Measurements from ENCODE around the gene PFKFB1.

Gene PFKFB1

DNA sequence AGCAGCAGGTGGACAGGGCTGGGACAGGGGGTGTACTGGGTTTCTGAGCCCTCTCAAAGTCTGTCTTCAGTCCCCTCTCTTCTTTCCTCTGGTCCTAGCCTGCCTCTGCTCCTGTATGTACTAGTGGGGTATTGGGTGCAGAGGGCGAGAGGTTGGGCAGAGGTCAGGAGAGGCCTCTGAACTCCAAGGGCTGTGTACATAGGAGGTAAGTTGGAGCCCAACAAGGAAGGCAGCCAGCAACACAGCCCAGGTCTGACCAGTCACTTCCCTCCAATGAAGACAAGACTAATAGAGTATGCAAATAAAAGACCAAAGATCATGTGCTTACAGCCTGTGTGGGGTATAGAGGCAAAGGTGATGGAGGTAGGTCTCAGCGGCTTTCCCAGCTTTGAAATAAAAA lies at the start of gene PFKFB1:
TSS of gene PFKFB1 (minus strand) at position 90 of the 400 bp plus-strand sequence. CDS start 181 bp downstream, outside the sequence.
- DNase-seq = no peak

DNA sequence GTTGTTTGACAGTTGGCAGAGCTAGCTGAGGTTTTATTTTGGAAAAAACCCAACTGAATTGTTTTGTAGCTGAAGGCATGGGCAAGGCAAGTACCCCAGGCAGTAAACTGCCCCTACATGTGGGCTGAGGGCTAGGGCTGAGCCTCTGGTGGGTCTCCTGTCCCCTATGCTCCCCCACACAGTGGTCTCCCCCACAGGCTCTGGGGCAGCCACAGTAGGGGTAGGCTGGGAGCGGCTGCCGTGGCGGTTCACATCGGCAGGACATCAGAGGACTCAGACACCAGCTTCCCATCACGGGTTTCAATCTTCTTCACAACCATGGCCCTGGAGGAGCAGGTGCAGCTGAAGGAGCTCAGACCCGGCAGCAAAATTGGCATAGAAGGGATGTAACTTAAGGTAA lies 47.5 kb upstream of the PFKFB1 start:
- DNase-seq = no peak

DNA sequence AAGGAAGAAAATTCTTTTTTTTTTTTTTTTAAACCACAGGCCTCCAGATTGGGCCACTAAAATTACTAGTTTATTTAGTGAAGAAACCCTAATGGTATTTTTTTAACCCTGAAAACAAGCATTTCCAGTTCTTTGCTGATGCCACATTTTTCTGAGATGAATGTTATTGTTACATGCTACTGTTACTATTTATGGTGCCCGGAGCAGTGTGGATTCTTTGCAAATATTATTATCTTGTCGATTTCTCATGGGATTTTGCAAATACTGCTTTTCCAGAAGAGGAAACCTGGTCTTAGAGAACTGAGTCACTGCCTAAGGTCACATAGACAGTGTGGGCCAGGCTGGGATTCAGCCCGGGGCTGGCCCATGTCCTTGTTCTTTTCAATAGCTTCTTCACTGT lies 45.5 kb upstream of the PFKFB1 start:
- no peak for DNase-seq

DNA sequence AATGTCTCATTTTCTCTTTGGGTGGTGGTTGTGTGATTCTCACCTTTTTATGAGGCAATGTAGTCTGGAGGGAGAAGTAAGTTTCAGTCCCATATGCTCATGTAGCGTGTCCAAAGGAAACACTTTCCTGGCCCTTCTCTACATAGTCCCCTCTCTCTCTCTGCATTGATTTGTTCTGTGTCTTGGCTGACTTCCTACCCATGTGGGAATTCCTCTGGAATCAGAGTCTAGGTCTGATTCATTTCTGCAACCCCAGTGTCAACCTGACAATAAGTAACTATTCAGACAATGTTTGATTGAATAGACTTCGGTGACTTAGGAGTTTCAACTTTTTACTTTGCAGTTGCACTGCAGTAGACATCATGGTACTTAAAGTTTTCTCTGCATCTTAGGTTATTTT lies 39.4 kb upstream of the PFKFB1 start:
- no peak for DNase-seq

DNA sequence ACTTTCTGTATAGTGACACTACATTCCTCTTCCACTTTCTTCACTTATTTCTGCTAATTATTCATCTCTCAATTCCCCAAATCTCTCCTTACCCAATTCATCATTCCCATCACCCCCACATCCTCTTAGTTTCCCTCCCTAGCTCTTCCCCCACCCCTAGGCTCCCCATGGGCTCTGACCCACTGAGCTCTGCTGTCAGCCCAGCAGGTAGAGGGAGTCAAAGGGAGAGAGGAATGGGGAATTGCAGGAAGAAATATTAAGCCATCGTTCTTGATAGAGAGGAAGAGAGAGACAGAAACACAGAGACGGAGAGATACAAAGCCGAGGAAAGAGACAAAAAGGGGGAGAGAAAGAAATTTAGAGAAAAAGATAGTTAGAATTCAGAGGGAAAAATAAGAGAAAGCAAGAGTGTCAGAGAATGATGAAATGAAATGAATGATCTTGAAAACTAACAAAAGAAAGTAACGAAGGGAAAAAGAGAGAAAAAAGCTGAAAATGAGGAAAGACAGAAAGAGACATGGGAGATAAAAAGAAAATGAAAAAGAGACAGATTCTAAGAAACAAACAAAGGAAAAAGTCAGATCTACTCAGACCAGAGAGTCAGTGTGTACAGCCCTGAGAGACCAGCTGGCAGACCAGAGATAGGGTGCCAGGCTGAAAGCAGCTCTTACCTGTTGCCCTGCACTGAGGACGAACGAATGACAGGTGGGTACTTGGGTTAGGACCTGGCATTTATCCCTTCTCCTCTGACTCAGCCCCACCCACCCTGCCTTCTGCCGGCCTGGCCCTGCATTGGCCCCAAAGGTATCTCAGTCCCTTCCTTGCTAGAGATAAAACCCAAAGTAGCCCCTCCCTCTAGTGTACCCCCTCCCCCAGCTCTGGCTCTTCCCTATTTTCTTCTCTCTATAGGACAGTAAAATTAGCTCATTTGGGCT lies 36.5 kb upstream of the PFKFB1 start, which contains the start of gene ALAS2:
TSS of gene ALAS2 (minus strand) at position 707 of the 935 bp plus-strand sequence. CDS start 4,977 bp downstream, outside the sequence.
- DNase-seq = no peak

DNA sequence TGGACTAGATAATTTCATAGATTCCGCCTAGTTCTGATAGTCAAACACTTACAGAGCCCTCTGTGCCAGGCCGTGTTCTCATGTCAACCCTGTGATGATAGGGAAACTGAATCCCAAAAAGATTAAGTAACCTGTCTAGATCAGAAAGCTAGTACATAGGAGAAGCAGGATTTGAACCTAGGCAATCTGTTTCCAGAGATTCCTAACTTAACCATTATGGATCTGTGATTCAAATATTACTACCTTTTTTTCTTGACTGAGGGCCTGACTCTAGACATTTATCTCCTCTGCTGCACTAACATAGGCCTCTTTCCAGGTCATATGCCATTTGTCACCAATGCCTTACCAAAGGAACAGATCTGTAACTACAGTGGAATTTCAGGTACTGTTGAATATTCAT lies 35.3 kb upstream of the PFKFB1 start:
- no peak for DNase-seq

DNA sequence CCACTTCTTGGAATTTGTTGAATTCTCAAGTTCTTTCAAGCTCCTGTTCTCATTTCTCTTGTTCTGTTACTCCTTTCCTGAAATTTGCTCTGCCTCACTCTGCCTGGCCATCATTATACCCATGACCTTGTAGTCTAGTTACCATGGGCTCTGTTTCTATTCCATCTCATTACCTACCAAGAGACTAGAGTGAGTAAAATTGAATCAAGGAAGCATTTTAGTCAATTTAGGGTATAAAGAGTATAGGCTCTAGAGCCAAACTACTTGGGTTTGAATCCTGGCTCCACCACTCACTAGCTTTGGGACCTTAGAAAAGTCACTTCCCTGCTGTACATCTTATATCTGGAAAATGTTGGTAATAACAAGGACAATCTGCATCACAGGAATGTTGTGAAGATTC lies 34.6 kb upstream of the PFKFB1 start:
- no peak for DNase-seq

DNA sequence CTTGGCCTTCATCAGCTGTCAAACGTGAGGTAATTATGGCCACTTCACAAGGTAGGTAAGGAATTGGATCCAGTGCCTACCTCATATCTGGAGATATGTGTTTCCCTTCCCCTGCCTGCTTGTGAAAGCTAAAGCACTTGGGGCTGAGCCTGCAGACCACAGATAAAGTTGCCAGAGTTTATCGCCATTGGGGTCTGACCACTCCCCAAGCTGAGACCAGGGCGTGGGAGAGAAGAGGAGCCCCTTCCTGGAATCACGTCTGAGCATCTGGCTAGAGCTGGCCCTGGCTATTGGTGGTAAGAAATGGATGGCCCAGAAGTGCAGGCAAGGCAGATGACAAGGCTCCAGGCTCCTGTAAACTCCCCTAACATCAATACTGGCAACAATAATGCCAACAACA lies 34.1 kb upstream of the PFKFB1 start:
- no peak for DNase-seq

DNA sequence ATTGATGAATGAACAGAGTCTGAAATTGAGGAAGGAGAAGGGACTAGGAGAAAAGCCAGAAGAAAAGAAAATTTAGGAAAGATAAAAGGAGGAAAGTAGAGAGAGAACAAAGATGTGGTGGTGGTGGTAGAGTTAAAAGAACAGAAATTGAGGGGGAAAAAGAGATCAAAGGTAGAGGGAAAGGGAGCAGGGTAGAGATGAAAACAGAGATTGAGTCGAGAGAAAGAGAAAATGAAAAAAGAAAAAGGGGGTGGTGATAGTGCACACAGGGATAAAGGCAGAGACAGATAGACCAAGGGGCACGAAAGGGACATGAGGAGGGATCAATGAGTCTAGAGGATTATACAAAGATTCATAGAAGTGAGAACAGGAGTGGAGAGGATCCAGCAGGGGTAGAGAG lies 32.9 kb upstream of the PFKFB1 start:
- DNase-seq = no peak

DNA sequence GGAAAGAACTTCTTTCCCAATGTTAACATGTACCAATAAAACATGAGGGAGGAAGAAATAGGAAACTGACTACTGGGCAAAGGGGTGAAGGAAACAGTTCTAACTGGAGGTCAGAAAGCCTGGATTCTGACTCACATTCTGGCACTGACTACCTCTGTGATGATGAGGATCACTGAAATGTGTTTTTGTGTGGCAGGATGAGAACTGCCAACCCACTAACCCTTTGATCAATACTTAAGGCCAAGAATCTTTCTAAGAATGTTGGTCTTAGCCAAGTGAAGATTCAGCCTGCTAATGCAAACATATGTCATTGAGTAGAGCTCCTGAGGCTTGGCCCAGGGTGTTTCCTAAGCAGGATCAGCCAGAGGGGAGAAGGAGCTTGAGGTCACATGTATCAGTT lies 32.2 kb upstream of the PFKFB1 start:
- DNase-seq = no peak

DNA sequence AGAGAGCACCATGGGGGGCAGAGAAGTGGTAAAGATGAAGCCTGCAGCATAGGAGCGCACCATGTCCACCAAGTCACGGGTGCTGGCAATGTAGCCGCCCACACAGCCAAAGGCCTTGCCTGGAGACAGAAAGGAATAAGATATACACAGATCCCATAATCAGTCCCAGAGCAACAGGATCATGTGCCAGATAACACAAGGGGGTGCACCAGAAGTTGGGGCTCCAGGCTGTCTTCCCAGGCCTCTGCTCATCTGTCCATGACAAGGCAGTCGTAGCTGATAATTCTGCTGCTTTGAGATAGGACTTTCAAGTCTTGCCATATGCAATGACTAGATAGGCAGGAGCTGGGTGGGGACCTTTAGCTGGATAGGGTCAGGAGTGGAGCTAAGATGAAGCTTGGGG lies 20.9 kb upstream of the PFKFB1 start:
- no peak for DNase-seq

DNA sequence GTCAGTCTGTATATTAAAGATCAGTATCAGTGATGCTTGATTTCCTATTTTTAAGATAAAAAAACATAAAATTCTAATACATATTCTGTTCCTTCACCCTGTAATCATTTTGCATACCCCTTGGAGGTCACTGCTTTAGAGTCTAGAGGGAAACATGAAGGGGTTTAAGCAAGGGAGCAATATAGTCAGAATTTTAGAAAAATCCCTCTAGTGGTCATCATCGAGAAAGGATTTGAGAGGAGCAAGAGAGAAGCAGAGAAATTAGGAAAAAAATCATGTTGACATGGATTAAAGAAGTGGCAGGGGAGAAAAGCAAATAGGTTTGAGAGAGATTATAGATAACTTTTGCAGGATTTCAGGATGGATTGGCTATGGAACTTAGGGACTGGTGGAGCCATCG lies 17.3 kb upstream of the PFKFB1 start:
- peak in 1 of 2 experiments; percentile 12 for DNase-seq

DNA sequence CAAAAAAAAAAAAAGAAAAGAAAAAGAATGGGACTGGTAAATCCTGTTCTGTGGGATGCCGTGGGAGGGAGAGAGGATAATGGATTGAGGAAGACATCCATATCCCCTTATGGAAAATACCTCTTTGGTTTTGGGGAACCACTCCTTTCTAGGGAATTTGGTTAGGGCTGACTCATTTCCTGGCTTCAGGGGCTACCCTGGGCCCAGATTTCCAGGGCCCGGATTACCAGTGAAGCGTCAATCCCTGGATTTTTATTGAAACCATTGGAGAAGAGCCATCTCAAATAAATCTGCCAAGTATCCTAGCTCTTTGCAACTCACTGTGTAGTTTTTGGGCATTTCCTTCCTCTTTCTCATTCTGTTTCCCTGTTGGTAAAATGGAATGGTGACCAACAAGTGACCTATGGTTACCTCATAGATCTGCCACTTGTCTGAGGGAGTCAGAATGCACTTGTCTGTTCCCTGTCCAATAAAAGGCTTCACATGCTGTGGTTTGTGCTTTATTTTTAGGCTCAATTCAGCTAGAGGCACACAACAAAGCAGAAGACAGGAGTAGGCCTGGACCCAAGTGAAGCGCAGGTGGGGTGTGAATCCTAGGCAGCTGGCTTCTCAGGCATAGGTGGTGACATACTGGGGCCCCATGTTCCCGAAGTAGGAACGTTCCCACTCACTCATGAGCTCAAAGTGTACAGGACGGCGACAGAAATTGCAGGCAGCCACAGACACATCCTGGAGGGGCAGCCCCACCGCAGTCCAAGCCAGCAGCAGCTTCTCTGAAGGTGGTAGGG lies 14.8 kb upstream of the PFKFB1 start:
- no peak for DNase-seq

DNA sequence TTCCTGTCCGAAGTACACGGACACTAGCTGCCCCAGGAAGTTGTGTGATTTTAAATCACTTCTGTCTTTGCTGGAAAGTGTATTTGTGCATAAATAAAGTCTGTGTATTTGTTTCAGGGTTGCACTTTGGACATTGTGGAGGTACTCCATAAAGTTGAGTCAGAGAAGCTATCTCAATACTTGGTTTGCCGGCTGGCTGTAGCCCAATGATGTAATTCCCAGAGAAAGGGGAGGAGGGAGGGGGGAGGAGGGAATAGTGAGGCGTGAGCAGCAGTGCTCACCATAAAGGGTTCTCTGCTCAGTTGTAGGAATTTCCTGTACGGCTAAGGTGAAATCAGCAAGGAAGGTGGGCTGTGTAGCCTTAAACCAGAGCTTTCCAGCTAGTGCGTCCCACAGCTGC lies 13.7 kb upstream of the PFKFB1 start:
- no peak for DNase-seq

DNA sequence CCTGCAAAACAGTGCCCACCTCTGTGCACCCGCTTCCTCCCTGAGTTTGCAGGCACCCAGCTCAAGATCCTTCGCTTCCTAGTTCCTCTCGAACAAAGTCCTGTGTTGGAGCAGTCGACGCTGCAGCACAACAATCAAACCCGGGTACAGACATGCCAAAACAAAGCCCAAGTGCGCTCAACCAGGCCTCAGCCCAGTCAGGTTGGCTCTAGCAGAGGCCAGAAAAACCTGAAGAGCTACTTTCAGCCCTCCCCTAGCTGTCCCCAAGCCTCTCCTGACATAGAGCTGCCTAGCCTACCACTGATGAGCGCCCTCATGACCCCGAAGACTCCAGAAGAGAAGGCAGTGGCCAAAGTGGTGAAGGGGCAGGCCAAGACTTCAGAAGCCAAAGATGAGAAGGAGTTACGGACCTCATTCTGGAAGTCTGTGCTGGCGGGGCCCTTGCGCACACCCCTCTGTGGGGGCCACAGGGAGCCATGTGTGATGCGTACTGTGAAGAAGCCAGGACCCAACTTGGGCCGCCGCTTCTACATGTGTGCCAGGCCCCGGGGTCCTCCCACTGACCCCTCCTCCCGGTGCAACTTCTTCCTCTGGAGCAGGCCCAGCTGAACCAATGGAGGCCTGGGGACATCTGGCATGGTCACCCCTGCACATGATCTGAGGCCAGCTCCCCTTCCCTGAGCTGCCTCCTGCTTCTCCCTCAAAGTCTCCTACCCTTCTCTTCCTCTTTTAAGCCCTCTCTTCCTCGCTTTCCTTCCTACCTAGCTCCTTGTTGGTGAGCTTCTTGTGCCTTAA lies 13.0 kb upstream of the PFKFB1 start:
- no peak for DNase-seq

DNA sequence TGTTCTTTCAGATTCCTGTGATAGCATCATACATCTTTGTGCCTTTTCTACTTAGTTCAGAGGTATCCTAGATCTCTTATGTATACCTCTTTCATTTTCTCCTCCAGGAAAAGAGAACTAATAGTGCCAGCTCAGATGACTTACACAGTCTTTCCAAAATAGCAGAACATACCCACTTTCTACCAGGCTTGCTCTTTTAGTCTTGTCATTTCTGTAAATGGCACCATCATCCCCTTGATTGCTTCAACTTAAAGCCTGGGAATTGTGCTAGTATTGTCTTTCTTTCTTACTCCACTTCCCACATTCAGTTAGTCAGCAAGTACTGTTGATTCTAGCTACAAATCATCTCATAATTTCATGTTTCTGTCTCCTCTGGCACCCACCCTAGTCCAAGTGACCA lies 11.3 kb upstream of the PFKFB1 start:
- no peak for DNase-seq

DNA sequence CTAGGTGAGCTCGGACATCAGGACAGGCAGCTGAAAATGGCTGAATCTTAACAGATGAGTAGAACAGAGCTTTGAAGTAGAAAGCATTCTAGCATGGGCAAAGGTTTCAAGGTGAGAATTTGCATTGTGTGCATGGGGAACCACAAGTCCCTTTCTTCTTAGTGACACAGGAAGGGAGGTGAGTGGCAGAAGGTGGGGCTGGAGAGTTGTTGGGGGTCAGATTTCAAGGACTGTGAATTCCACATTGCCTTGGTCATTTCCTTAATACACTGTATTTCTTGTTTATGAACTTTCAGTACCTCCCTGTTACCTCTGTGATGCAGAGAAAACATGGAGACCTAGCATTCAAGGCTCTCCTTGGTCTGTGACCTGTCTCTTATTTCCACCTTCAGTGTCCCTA lies 10.2 kb upstream of the PFKFB1 start:
- DNase-seq = no peak

DNA sequence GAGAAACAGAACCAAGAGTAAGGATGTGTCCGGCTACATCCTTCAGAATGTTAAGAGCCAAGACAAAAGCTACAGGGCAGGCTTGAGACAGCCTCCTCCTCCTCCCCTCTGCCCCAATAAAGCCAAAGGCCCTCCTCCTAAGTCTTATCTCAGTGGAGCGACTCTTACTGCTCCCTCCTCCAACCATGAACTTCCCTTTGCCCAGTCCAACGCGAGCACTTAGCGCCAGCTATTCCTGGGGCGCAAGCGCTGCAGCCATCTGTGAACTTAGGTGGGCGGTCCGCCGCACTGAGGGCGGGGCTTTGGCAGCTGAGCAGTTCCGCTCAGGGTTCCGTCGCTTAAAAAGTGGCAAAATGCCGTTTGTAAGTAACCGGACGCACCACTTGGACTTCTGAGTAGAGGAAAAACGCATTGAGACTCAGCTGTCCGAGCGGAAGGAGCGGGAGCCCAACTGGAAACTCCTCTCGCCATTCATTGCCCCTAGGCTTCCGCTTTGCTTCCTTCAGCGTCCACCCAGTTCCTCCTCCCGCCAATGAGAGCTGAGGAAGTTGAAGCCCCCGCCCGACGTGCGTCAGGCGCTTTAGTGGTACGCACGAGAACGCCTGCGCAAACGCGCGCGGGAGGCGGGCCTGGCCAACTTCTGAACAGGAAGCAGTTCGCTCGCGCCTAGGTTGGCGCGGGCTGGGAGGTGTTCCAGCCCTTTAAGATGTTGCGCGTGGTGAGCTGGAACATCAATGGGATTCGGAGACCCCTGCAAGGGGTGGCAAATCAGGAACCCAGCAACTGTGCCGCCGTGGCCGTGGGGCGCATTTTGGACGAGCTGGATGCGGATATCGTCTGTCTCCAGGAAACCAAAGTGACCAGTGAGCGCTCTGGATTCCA lies 6.0 kb upstream of the PFKFB1 start, which contains the start of gene APEX2:
TSS of gene APEX2 (plus strand) at position 647 of the 882 bp plus-strand sequence. CDS start at position 707, 60 bp downstream.
- peak; percentile 99 to 100 for DNase-seq

DNA sequence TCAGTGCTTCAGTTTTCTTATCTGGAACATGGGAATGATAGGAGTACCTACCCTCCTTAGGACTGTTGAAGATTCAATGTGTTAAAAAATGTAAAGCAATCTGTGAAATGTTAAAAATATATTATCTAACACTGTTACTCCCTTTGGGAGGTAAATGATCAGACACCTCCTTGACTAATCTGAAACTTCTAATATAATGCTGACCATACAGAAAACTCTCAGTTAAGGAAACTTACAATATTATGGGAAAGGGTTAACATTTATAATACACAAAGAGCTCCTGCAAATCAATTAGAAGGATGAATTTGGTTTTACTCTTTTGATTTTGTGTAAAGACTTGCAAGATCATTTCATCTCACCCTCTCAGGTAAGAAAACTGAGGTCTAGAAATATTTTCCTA lies 1.6 kb upstream of the PFKFB1 start:
- DNase-seq = no peak

DNA sequence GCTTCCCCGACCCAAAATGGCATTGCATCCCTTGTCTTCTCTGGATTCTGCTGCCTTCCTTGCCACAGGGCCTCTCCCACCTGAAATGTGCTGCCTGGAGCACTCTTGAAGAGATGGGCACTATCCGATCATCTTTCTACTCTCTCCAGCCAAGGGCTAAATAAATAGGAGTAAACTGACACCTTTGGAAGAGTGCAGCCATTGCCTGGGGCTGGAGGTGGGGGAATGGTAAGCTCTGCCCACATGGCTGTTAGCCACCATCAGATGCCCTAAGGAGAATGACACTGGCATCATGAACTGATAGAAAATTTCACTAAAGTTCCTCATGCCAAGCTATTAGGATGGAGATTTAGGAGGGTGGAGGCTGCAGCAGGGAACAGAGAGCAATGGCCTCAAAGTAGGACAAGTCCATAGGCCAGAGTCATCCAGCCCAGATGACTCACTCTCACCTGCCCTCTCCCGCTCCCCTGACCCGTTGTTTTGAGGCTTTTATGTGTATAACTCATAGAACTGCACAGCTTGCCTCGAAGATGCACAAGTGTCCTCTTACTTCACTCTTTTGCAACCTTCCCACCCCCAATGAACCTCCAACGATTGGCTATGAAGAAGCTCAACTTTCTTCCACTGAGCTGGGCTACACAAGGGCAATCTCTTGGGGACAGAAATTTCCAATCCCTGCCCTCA lies 822 bp upstream of the PFKFB1 start:
- no peak for DNase-seq

DNA sequence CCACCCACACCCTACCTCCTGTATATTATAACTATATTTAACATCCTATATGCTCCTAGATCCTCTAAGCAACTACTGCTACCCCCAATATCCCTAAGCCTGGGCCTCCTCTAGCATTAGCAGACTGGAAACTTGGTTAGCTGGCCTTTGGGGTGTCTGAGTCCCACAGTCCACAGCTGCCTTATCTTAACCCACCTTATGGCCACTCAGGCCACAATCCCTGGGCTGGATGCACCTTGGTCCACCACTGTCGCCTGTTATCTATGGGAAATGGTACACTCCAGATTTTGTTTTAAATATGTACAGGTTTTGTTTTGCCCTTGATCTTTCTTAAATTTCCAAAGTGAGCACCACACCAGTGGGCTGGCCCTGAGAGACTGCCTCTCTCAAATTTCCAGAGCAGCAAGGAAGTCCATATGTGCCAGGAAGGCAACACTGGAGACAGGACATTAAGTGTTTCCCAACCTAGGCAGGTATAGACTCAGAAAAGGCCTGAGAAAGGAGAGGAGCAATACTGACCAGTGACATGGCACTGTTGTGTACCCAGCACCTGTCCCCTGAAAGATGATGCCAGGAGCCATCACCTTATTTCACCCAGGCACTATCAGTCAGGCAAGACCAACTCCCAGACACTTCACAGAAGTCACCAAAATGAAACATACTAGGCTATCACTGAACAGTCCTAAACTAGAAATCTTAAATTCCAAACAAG lies 921 bp downstream of the PFKFB1 start:
- DNase-seq = no peak
